Heart right ventricle (tissue), 16 donors: Measurements from ENCODE around the gene DGKD. TPM values are rescaled to one million over a fixed set of nuclear protein-coding genes. Genes with fewer than 3 reads are reported as not detected.

ENCODE experiments used
- ATAC-seq, 8 donors: fragments of 200-7000 bp; cut with Tn5 transposase; one replicate each; pipeline ENCODE4 v1.9.1; 2020; ENCODE audit warnings: mild to moderate bottlenecking in 8 of 8, moderate library complexity in 8 of 8, moderate number of reproducible peaks in 1 of 8
- DNase-seq, 2 donors: peaks; one replicate each; pipeline ENCODE4 v3.0.0-alpha.2; 2020
- H3K27ac ChIP-seq, 10 donors: fragments of 200-600 bp; sonication (generic) in 2 of 10; one replicate each; pipeline versions ENCODE4 v1.5.0 to v1.8.0; 2020 to 2022; ENCODE audit warnings: mild to moderate bottlenecking in 3 of 10
- H3K27me3 ChIP-seq, 7 donors: fragments of 200-600 bp; one replicate each; pipeline ENCODE4 v1.8.0; 2021 to 2022; ENCODE audit warnings: mild to moderate bottlenecking in 2 of 7
- H3K36me3 ChIP-seq, 9 donors: fragments of 200-600 bp; sonication (generic) in 1 of 9; one replicate each; pipeline versions ENCODE4 v1.5.0 to v1.8.0; 2020 to 2022; ENCODE audit warnings: mild to moderate bottlenecking in 2 of 9
- H3K4me1 ChIP-seq, 9 donors: fragments of 200-600 bp; sonication (generic) in 1 of 9; one replicate each; pipeline versions ENCODE4 v1.5.0 to v1.8.0; 2020 to 2022; ENCODE audit warnings: mild to moderate bottlenecking in 4 of 9
- H3K4me3 ChIP-seq, 10 donors: fragments of 200-600 bp; sonication (generic) in 2 of 10; one replicate each; pipeline versions ENCODE4 v1.5.0 to v1.8.0; 2020 to 2022; ENCODE audit warnings: mild to moderate bottlenecking in 7 of 10, moderate library complexity in 2 of 10
- H3K9me3 ChIP-seq, 11 donors: fragments of 200-600 bp in 10 of 11; sonication (generic) in 2 of 11; one replicate each; pipeline versions ENCODE4 v1.5.0 to v1.8.0; 2013 to 2022; ENCODE audit warnings: mild to moderate bottlenecking in 2 of 11, control low read depth in 1 of 11, moderate library complexity in 1 of 11
- CTCF ChIP-seq, 9 donors: fragments of 200-600 bp; sonication (generic) in 2 of 9; IDR thresholded peaks; one replicate each; pipeline versions ENCODE4 v1.5.0 to v1.8.0; 2021 to 2022; ENCODE audit warnings: antibody characterized with exemption in 9 of 9, mild to moderate bottlenecking in 5 of 9, moderate library complexity in 1 of 9
- WGBS, 2 donors: extraction: QIAGEN DNeasy Blood & Tissue Kit; methylation state at CpG; one replicate each; pipeline ENCODE4 v1.1.7; 2013; ENCODE audit warnings: inconsistent platforms in 1 of 2; 5-methylcytosine and 5-hydroxymethylcytosine counted together
- intact Hi-C, 10 donors: fragments of 100-400 bp; cut with DNase I; formaldehyde crosslinking; loops; one replicate each; pipeline versions ENCODE4 v1.11.1 to v1.14.2; 2022
- polyA plus RNA-seq, 2 donors: library from polyadenylated mRNA; stranded (reverse); fragments of 200-250 nt; gene quantifications; one replicate each; pipeline ENCODE4 v1.2.3, GENCODE V29; 2013
- total RNA-seq, 10 donors: library from RNA; stranded (reverse); fragmentation: NEBNext Ultra II Directional in 3 of 10; extraction: Animal tissue kit (Norgen Biotek cat#: 25700) in 3 of 10; gene quantifications; one replicate each; pipeline versions ENCODE4 v1.2.1 to v1.2.4, GENCODE V29; 2021 to 2023
- donor health status: Arrhythmogenic right ventricular cardiomyopathy.
- donor health status: ischemic (EF 13 %, LVEDD 7.1; RV severe dilation, severe dysfunction).
- donor health status: healthy with polysubstance abuse.
- donor health status: DM: no; HTN: yes; CAD: no.
- donor health status: DM: no; HTN: no; CAD: no.
- donor health status: ischemic (EF 25% LVEDD 6.9; RV normal size, moderate dysfunction).
- donor health status: ischemic (EF 25% LVEDD 5.7; RV mildly dilated, moderate dysfunction).
- donor health status: healthy.
- donor health status: DM: yes; HTN: yes; CAD: no.
- donor health status: Ischemic cardiomyopathy.
- donor health status: ischemic (EF 35%, LVEDD 5.7; RV mildly dilated, moderate dysfunction).
- donor health status: nonischemic (EF 11% LVEDD 7.7; RV severe dilation, severe dysfunction).
- donor health status: DM: yes; HTN: yes; CAD: no.
- donor health status: PGD.
- donor health status: ischemic (EF 29% LVEDD 5.4; RV normal size, mild dysfunction).
- donor health status: nonischemic (EF 23%, LVEDD 6.1; RV moderate dilation, normal function).

The DGKD gene
- total and polyA plus RNA-seq, 12 donors, result 26.8 to 79.5 (median 44.7) TPM

- H3K27ac ChIP-seq, result peak overlapping the region in 7 of 10 donors; percentile 58 to 88 (median 80)
- H3K36me3 ChIP-seq, result peaks cover 0 to 10% (median 0%) of the 10 kb centered on the region in 9 donors
- 77 to 89% methylated on average over 4 of the region's 4 CpGs for WGBS, 2 donors
- H3K4me1 ChIP-seq, result peaks cover 0 to 75% (median 56%) of the 10 kb centered on the region in 9 donors
- intact Hi-C loops, result no loop called here
- TF ChIP-seq CTCF (IDR thresholded peaks at IDR 0.05), result no peak
- H3K9me3 ChIP-seq, result peaks cover 0 to 22% (median 5%) of the 10 kb centered on the region in 11 donors
- ATAC-seq (no peak), DNase-seq (no peak)
- no peak overlapping the region for H3K4me3 ChIP-seq
- H3K27me3 ChIP-seq, result no peaks in the 10 kb centered on the region
These were observed 58.8 kb downstream of the DGKD start for GRCh38 chr2:233413046-233413445.

- DNase-seq (peak; percentile 65 to 70), ATAC-seq (peak; percentile 70 to 89 (median 86))
- H3K36me3 ChIP-seq, result peaks cover 0 to 10% (median 0%) of the 10 kb centered on the region in 9 donors
- H3K4me3 ChIP-seq, result no peak overlapping the region
- no peaks in the 10 kb centered on the region for H3K27me3 ChIP-seq
- 47 to 59% methylated on average over 9 of the region's 9 CpGs for WGBS, 2 donors
- H3K4me1 ChIP-seq, result peaks cover 3 to 75% (median 58%) of the 10 kb centered on the region in 9 donors
- intact Hi-C loops, result no loop called here
- TF ChIP-seq CTCF (IDR thresholded peaks at IDR 0.05), result no peak
- H3K9me3 ChIP-seq, result peaks cover 0 to 22% (median 5%) of the 10 kb centered on the region in 11 donors
- H3K27ac ChIP-seq, result peak overlapping the region in 9 of 10 donors; percentile 35 to 88 (median 69)
These were observed 59.4 kb downstream of the DGKD start for GRCh38 chr2:233413559-233414272.

GRCh38 chr2:233414273-233414654, 60.0 kb downstream of the DGKD start:
- intact Hi-C loops, result no loop called here
- peaks cover 4 to 75% (median 57%) of the 10 kb centered on the region in 9 donors for H3K4me1 ChIP-seq
- H3K36me3 ChIP-seq, result peaks cover 0 to 10% (median 0%) of the 10 kb centered on the region in 9 donors
- H3K27me3 ChIP-seq, result no peaks in the 10 kb centered on the region
- DNase-seq, result peak in 1 of 2 donors; percentile 29
- H3K27ac ChIP-seq, result peak overlapping the region in 9 of 10 donors; percentile 35 to 88 (median 69)
- no peak overlapping the region for H3K4me3 ChIP-seq
- peak in 3 of 9 donors; percentile 9 to 30 (median 15) for TF ChIP-seq CTCF (IDR thresholded peaks at IDR 0.05)
- peak in 5 of 8 donors; percentile 18 to 58 (median 37) for ATAC-seq
- WGBS, 2 donors, result 38 to 53% methylated on average over 4 of the region's 4 CpGs
- H3K9me3 ChIP-seq, result peaks cover 0 to 22% (median 5%) of the 10 kb centered on the region in 11 donors

GRCh38 chr2:233414777-233415570, 60.7 kb downstream of the DGKD start:
- intact Hi-C loops, result no loop called here
- Histone ChIP-seq H3K9me3 (peaks cover 0 to 22% (median 5%) of the 10 kb centered on the region in 11 donors), H3K4me1 (peaks cover 4 to 75% (median 56%) of the 10 kb centered on the region in 9 donors), H3K4me3 (no peak overlapping the region), H3K27ac (peak overlapping the region in 9 of 10 donors; percentile 35 to 88 (median 69)), H3K36me3 (peaks cover 0 to 10% (median 0%) of the 10 kb centered on the region in 9 donors), H3K27me3 (no peaks in the 10 kb centered on the region)
- 80 to 82% methylated on average over 5 of the region's 5 CpGs for WGBS, 2 donors
- ATAC-seq (peak in 3 of 8 donors; percentile 35 to 41 (median 37)), DNase-seq (no peak)
- TF ChIP-seq CTCF (IDR thresholded peaks at IDR 0.05), result no peak
